Measurements from ENCODE around the gene PID1.
A peak's percentile ranks its signal among the peaks of the same experiment; 100 is the strongest.

The PID1 gene

GRCh38 chr2:229270551-229271410 lies at the start of gene PID1:
Gene PID1 (minus strand): TSS chr2:229271287. CDS start chr2:229271043, 244 bp downstream.
- peak within 1 kb of the TSS in 17 of 21 experiments; percentile 25 to 88 (median 64) for H3K27ac ChIP-seq
- peak within 1 kb of the TSS; percentile 44 to 57 (median 51) for H3K4me3 ChIP-seq

- no peak overlapping the region for H3K4me3 ChIP-seq
Measured at GRCh38 chr2:229319558-229319957, 48.5 kb upstream of the PID1 start.

GRCh38 chr2:229314117-229314516 lies 43.0 kb upstream of the PID1 start:
- H3K4me3 ChIP-seq: no peak overlapping the region
- H3K27ac ChIP-seq: peak overlapping the region in 4 of 21 experiments; percentile 3 to 20 (median 8)

More at GRCh38 chr2:229319558-229319957, 48.5 kb upstream of the PID1 start:
- H3K27ac ChIP-seq: no peak overlapping the region

GRCh38 chr2:229313591-229313990 lies 42.5 kb upstream of the PID1 start:
- Histone ChIP-seq H3K27ac (peak overlapping the region in 3 of 21 experiments; percentile 12 to 46 (median 28)), H3K4me3 (no peak overlapping the region)

- H3K27ac ChIP-seq: peak overlapping the region in 2 of 21 experiments; percentile 35 to 46
Measured at GRCh38 chr2:229301237-229301636, 30.1 kb upstream of the PID1 start.

GRCh38 chr2:229300790-229301189 lies 29.7 kb upstream of the PID1 start:
- no peak overlapping the region for H3K4me3 ChIP-seq
- H3K27ac ChIP-seq: peak overlapping the region in 1 of 21 experiments; percentile 46

More at GRCh38 chr2:229301237-229301636, 30.1 kb upstream of the PID1 start:
- H3K4me3 ChIP-seq: no peak overlapping the region

GRCh38 chr2:229300371-229300770 lies 29.3 kb upstream of the PID1 start:
- no peak overlapping the region for H3K27ac ChIP-seq

GRCh38 chr2:229297247-229297646 lies 26.2 kb upstream of the PID1 start:
- Histone ChIP-seq H3K4me3 (no peak overlapping the region), H3K27ac (peak overlapping the region in 6 of 21 experiments; percentile 3 to 72 (median 25))

More at GRCh38 chr2:229300371-229300770, 29.3 kb upstream of the PID1 start:
- H3K4me3 ChIP-seq: no peak overlapping the region

GRCh38 chr2:229296536-229296935 lies 25.4 kb upstream of the PID1 start:
- peak overlapping the region in 4 of 21 experiments; percentile 9 to 72 (median 48) for H3K27ac ChIP-seq
- no peak overlapping the region for H3K4me3 ChIP-seq

- no peak overlapping the region for H3K4me3 ChIP-seq
- peak overlapping the region in 3 of 21 experiments; percentile 11 to 35 (median 16) for H3K27ac ChIP-seq
Measured at GRCh38 chr2:229296016-229296415, 24.9 kb upstream of the PID1 start.

- no peak overlapping the region for H3K27ac ChIP-seq
- H3K4me3 ChIP-seq: no peak overlapping the region
Measured at GRCh38 chr2:229287823-229288222, 16.7 kb upstream of the PID1 start.

GRCh38 chr2:229282758-229283546 lies 11.9 kb upstream of the PID1 start:
- peak overlapping the region in 1 of 21 experiments; percentile 47 for H3K27ac ChIP-seq
- no peak overlapping the region for H3K4me3 ChIP-seq

GRCh38 chr2:229279516-229279915 lies 8.4 kb upstream of the PID1 start:
- H3K27ac ChIP-seq: no peak overlapping the region
- H3K4me3 ChIP-seq: no peak overlapping the region

GRCh38 chr2:229275506-229275905 lies 4.4 kb upstream of the PID1 start:
- no peak overlapping the region for H3K4me3 ChIP-seq
- H3K27ac ChIP-seq: no peak overlapping the region

GRCh38 chr2:229273723-229274338 lies 2.7 kb upstream of the PID1 start:
- peak overlapping the region in 3 of 21 experiments; percentile 20 to 29 (median 20) for H3K27ac ChIP-seq

GRCh38 chr2:229273006-229273722 lies 2.1 kb upstream of the PID1 start:
- peak overlapping the region in 2 of 7 experiments; percentile 3 to 29 for H3K4me3 ChIP-seq
- H3K27ac ChIP-seq: peak overlapping the region in 3 of 21 experiments; percentile 20 to 29 (median 20)

More at GRCh38 chr2:229273723-229274338, 2.7 kb upstream of the PID1 start:
- peak overlapping the region in 2 of 7 experiments; percentile 3 to 29 for H3K4me3 ChIP-seq

GRCh38 chr2:229269941-229270340 lies 1.1 kb downstream of the PID1 start:
- peak overlapping the region in 5 of 7 experiments; percentile 21 to 53 (median 49) for H3K4me3 ChIP-seq
- H3K27ac ChIP-seq: peak overlapping the region in 6 of 21 experiments; percentile 7 to 79 (median 59)

- Histone ChIP-seq H3K27ac (peak overlapping the region in 2 of 21 experiments; percentile 14 to 54), H3K4me3 (peak overlapping the region in 3 of 7 experiments; percentile 1 to 51 (median 49))
Measured at GRCh38 chr2:229269146-229269545, 1.9 kb downstream of the PID1 start.

- H3K27ac ChIP-seq: no peak overlapping the region
- H3K4me3 ChIP-seq: peak overlapping the region in 2 of 7 experiments; percentile 49 to 51
Measured at GRCh38 chr2:229268626-229269025, 2.5 kb downstream of the PID1 start.

Data from skin epidermis (tissue), 12 donors.